RWPE2 (cell line): ENCODE measurements around the gene OSBP.
A peak's percentile ranks its signal among the peaks of the same experiment; 100 is the strongest.
"Not testable (repeated sequence)": the region's sequence is repeated elsewhere in the genome, so short reads cannot be mapped to it uniquely, and the experiment has no call there.

ENCODE experiments used
- ATAC-seq: fragments of 200-7000 bp; cut with Tn5 transposase; 3 replicates; pipeline ENCODE4 v1.9.1; 2021; ENCODE audit warnings: low read depth
- DNase-seq: peaks from one replicate; pipeline ENCODE4 v3.0.0-alpha.2; 2020; ENCODE audit warnings: low spot score
- H3K27ac ChIP-seq: fragments of 450-650 bp; 2 replicates; pipeline ENCODE4 v1.5.1; 2017; ENCODE audit warnings: mild to moderate bottlenecking; ENCODE audit not compliant: poor library complexity, severe bottlenecking
- H3K27me3 ChIP-seq: fragments of 250-450 bp; sonication (Bioruptor Pico); 2 replicates; pipeline ENCODE4 v1.5.1; 2021; ENCODE audit warnings: mild to moderate bottlenecking, moderate library complexity; ENCODE audit not compliant: insufficient read depth, poor library complexity, severe bottlenecking
- H3K36me3 ChIP-seq: fragments of 250-450 bp; sonication (Bioruptor Pico); 2 replicates; pipeline ENCODE4 v1.5.1; 2020; ENCODE audit warnings: low read depth, mild to moderate bottlenecking, moderate library complexity
- H3K4me1 ChIP-seq: fragments of 250-450 bp; sonication (Bioruptor Pico); 2 replicates; pipeline ENCODE4 v1.5.1; 2021; ENCODE audit warnings: mild to moderate bottlenecking, moderate library complexity; ENCODE audit not compliant: insufficient read depth, poor library complexity, severe bottlenecking
- H3K4me3 ChIP-seq: fragments of 250-450 bp; sonication (Bioruptor Pico); 2 replicates; pipeline ENCODE4 v1.5.1; 2021; ENCODE audit warnings: mild to moderate bottlenecking, moderate library complexity; ENCODE audit not compliant: severe bottlenecking
- H3K9me3 ChIP-seq: fragments of 250-450 bp; sonication (Bioruptor Pico); 2 replicates; pipeline ENCODE4 v1.5.1; 2021; ENCODE audit warnings: mild to moderate bottlenecking, moderate library complexity; ENCODE audit not compliant: severe bottlenecking
- TF ChIP-seq, protein P1 (sequence below): fragments of 450-650 bp; IDR thresholded peaks from one replicate; pipeline ENCODE4 v1.5.1; 2017; ENCODE audit warnings: mild to moderate bottlenecking, moderate library complexity; ENCODE audit not compliant: poor library complexity, severe bottlenecking

OSBP gene

DNA sequence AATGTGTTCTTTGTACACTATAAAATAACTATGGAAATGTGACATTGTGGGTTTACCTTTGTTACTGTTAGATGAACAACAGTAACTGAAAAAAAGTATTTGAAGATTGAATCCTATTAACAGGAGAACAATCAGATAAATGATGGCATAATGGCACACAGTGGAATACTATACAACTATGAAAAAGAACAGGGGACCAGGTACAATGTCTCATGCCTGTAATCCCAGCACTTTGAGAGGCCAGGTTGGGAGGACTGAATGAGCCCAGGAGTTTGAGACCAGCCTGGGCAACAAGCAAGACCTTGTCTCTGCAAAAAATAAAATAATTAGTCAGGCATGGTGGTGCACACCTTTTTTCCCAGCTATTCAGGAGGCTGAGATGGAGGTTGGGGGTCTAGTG, 14.4 kb upstream of the OSBP start:
- DNase-seq (no peak), ATAC-seq (no peak)
- Histone ChIP-seq H3K9me3 (no peaks in the 10 kb centered on the region), H3K27me3 (no peaks in the 10 kb centered on the region), H3K27ac (no peak overlapping the region), H3K4me1 (no peaks in the 10 kb centered on the region), H3K4me3 (no peak overlapping the region), H3K36me3 (no peaks in the 10 kb centered on the region)
- TF ChIP-seq, protein P1, sequence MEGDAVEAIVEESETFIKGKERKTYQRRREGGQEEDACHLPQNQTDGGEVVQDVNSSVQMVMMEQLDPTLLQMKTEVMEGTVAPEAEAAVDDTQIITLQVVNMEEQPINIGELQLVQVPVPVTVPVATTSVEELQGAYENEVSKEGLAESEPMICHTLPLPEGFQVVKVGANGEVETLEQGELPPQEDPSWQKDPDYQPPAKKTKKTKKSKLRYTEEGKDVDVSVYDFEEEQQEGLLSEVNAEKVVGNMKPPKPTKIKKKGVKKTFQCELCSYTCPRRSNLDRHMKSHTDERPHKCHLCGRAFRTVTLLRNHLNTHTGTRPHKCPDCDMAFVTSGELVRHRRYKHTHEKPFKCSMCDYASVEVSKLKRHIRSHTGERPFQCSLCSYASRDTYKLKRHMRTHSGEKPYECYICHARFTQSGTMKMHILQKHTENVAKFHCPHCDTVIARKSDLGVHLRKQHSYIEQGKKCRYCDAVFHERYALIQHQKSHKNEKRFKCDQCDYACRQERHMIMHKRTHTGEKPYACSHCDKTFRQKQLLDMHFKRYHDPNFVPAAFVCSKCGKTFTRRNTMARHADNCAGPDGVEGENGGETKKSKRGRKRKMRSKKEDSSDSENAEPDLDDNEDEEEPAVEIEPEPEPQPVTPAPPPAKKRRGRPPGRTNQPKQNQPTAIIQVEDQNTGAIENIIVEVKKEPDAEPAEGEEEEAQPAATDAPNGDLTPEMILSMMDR: no peak

- not testable (repeated sequence) for H3K36me3 ChIP-seq, DNase-seq, H3K27me3 ChIP-seq, H3K27ac ChIP-seq, H3K4me3 ChIP-seq, H3K4me1 ChIP-seq, H3K9me3 ChIP-seq, ATAC-seq
Observed at GRCh38 chr11:59626969-59627368, 11.4 kb upstream of the OSBP start.

DNA sequence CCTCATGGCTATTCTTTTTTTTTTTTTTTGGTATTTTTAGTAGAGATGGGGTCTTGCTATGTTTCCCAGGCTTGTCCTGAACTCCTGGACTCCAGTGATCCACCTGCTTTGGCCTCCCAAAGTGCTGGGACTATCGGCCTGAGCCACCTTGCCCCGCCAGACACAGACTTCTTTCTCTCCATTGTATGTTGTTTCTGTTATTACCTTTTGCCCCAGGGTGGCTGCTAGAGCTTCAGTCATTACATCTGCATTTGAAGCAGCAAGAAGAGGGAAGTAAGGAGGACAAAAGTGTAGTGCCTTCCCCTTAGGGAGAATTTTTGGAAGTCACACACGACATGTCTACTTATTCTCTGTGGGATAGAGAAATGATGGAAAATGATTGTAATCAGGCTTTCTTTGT, 10.1 kb upstream of the OSBP start:
- TF ChIP-seq, protein P1: no peak

GRCh38 chr11:59617876-59618275, 2.3 kb upstream of the OSBP start:
- TF ChIP-seq, protein P1: no peak

More for the DNA sequence above, 10.1 kb upstream of the OSBP start:
- H3K4me3 ChIP-seq: no peak overlapping the region
- no peak overlapping the region for H3K27ac ChIP-seq
- no peak for DNase-seq
- no peak for ATAC-seq
- H3K4me1 ChIP-seq: no peaks in the 10 kb centered on the region
- H3K9me3 ChIP-seq: no peaks in the 10 kb centered on the region
- no peaks in the 10 kb centered on the region for H3K27me3 ChIP-seq
- no peaks in the 10 kb centered on the region for H3K36me3 ChIP-seq

GRCh38 chr11:59616396-59616982, 915 bp upstream of the OSBP start:
- TF ChIP-seq, protein P1: no peak
- no peak for DNase-seq

More at GRCh38 chr11:59617876-59618275, 2.3 kb upstream of the OSBP start:
- no peaks in the 10 kb centered on the region for H3K27me3 ChIP-seq
- H3K4me1 ChIP-seq: peaks cover 15% of the 10 kb centered on the region
- ATAC-seq (no peak), DNase-seq (no peak)
- no peak overlapping the region for H3K27ac ChIP-seq
- H3K9me3 ChIP-seq: no peaks in the 10 kb centered on the region
- H3K4me3 ChIP-seq: no peak overlapping the region
- H3K36me3 ChIP-seq: peaks cover 12% of the 10 kb centered on the region

More at GRCh38 chr11:59616396-59616982, 915 bp upstream of the OSBP start:
- ATAC-seq: no peak
- peaks cover 25% of the 10 kb centered on the region for H3K36me3 ChIP-seq
- H3K27ac ChIP-seq: peak overlapping the region; percentile 59
- peak overlapping the region; percentile 31 for H3K4me3 ChIP-seq
- no peaks in the 10 kb centered on the region for H3K9me3 ChIP-seq
- peaks cover 15% of the 10 kb centered on the region for H3K4me1 ChIP-seq
- no peaks in the 10 kb centered on the region for H3K27me3 ChIP-seq
